Limb (tissue), 2 donors: ENCODE measurements around the gene EFCAB3.
"Not testable (repeated sequence)": the region's sequence is repeated elsewhere in the genome, so short reads cannot be mapped to it uniquely, and the experiment has no call there.

ENCODE experiments used
- DNase-seq, 2 donors: peaks; one replicate each; pipeline ENCODE4 v3.0.0-alpha.2; 2016; ENCODE audit errors: extremely low spot score in 2 of 2

Gene EFCAB3

DNA sequence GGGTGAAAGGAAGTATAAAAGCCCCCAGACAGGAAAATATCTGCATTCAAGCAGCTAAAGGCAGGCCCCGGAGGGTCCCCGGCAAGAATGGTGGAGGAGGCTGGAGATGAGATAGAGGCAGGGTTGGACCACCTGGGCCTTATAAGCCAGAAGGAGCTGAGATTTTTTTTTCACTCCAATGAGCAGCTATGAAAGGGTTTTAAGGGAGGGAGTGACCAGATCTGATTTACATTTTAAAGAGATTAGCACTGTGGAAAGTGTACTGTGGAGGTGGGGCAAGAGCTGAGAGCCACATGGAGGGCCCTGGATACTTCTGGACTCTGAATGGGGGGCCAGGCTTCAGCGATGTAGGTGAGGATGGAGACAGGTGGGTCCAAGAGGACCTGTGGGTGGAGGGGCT lies 84.1 kb downstream of the EFCAB3 start:
- not testable (repeated sequence) for DNase-seq

DNA sequence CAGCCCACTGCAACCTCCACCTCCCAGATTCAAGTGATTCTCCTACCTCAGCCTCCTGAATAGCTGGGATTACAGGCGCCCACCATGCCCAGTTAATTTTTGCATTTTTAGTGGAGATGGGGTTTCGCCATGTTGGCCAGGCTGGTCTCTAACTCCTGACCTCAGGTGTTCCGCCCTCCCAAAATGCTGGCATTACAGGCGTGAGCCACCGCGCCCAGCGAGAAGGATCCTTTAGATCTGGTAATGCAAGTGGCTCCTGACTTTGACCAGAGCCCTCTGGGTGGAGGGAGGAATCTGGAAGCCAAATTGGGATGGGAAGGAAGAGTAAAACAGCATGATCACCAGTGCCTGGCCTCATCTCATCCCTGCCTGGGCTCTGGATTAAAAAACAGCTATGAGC lies 84.9 kb downstream of the EFCAB3 start:
- not testable (repeated sequence) for DNase-seq
